NCI-H526 (cell line): ENCODE results near the gene CASP12.
A peak's percentile ranks its signal among the peaks of the same experiment; 100 is the strongest.
"Not testable (repeated sequence)": the region's sequence is repeated elsewhere in the genome, so short reads cannot be mapped to it uniquely, and the experiment has no call there.

Source experiments
- DNase-seq, 2 experiments: peaks; one replicate each; lab custom pipeline; 2025; lab: John Stamatoyannopoulos, UW

Gene CASP12

GRCh38 chr11:104897891-104898684 is at the start of gene CASP12:
TSS of gene CASP12 (minus strand) at chr11:104898460.
- no peak for DNase-seq

GRCh38 chr11:104946907-104947306 is 48.6 kb upstream of the CASP12 start:
- peak; percentile 8 to 67 for DNase-seq

- no peak for DNase-seq
These were observed 45.8 kb upstream of the CASP12 start for GRCh38 chr11:104944076-104944475.

- DNase-seq: no peak
These were observed 45.3 kb upstream of the CASP12 start for GRCh38 chr11:104943561-104943960.

GRCh38 chr11:104934594-104934993 is 36.3 kb upstream of the CASP12 start:
- no peak for DNase-seq

- DNase-seq: not testable (repeated sequence)
These were observed 35.8 kb upstream of the CASP12 start for GRCh38 chr11:104934073-104934472.

- DNase-seq: no peak
These were observed 30.6 kb upstream of the CASP12 start for GRCh38 chr11:104928811-104929210.

- DNase-seq: no peak
These were observed 28.7 kb upstream of the CASP12 start for GRCh38 chr11:104926771-104927611.

GRCh38 chr11:104925850-104926249 is 27.6 kb upstream of the CASP12 start:
- DNase-seq: no peak

GRCh38 chr11:104918113-104918824 is 20.0 kb upstream of the CASP12 start:
- DNase-seq: no peak

- no peak for DNase-seq
These were observed 19.2 kb upstream of the CASP12 start for GRCh38 chr11:104917271-104918112.

GRCh38 chr11:104916442-104916841 is 18.2 kb upstream of the CASP12 start:
- no peak for DNase-seq

GRCh38 chr11:104912102-104912501 is 13.8 kb upstream of the CASP12 start:
- no peak for DNase-seq

GRCh38 chr11:104908186-104908531 is 9.9 kb upstream of the CASP12 start:
- no peak for DNase-seq

- DNase-seq: no peak
These were observed 9.4 kb upstream of the CASP12 start for GRCh38 chr11:104907521-104908185.

GRCh38 chr11:104905271-104905670 is 7.0 kb upstream of the CASP12 start:
- DNase-seq: peak in 1 of 2 experiments; percentile 4

GRCh38 chr11:104899226-104899625 is 966 bp upstream of the CASP12 start:
- DNase-seq: no peak

GRCh38 chr11:104898685-104899013 is 389 bp upstream of the CASP12 start:
- DNase-seq: no peak

GRCh38 chr11:104895634-104896033 is 2.6 kb downstream of the CASP12 start:
- no peak for DNase-seq

- DNase-seq: no peak
These were observed 4.4 kb downstream of the CASP12 start for GRCh38 chr11:104893876-104894275.
